Cerebellar nuclear complex (tissue), 1 donor: Measurements from ENCODE around the gene KISS1R.
"Not testable (repeated sequence)": the region's sequence is repeated elsewhere in the genome, so short reads cannot be mapped to it uniquely, and the experiment has no call there.

Source experiments
- DNase-seq, 2 experiments: peaks; one replicate each; lab custom pipeline; 2025; lab: John Stamatoyannopoulos, UW

KISS1R gene

DNA sequence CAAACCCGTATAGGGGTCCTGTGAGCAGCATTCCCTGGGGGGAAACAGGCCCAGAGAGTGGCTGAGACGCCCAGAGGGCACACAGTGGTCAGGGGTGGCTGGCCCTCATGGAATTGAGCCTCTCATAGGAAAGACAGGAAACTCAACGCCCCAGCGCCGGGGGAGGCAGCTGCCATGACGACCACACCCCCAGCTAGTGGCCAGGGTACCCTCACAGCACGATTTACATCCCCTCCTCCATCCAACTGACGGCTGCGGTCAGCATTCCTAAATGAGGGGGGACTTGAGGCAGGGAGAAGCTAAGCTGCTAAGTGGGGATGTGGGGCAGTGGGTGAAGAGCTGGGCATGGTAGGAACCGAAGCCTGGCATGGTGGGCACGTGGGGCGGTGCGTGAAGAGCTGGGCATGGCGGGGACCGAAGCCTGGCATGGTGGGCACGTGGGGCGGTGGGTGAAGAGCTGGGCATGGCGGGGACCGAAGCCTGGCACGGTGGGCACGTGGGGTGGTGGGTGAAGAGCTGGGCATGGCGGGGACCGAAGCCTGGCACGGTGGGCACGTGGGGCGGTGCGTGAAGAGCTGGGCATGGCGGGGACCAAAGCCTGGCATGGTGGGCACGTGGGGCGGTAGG is 34.1 kb upstream of the KISS1R start:
- DNase-seq: no peak

GRCh38 chr19:883661-884211 is 33.4 kb upstream of the KISS1R start:
- DNase-seq: peak in 1 of 2 experiments; percentile 5

GRCh38 chr19:884420-885211 is 32.5 kb upstream of the KISS1R start:
- no peak for DNase-seq

DNA sequence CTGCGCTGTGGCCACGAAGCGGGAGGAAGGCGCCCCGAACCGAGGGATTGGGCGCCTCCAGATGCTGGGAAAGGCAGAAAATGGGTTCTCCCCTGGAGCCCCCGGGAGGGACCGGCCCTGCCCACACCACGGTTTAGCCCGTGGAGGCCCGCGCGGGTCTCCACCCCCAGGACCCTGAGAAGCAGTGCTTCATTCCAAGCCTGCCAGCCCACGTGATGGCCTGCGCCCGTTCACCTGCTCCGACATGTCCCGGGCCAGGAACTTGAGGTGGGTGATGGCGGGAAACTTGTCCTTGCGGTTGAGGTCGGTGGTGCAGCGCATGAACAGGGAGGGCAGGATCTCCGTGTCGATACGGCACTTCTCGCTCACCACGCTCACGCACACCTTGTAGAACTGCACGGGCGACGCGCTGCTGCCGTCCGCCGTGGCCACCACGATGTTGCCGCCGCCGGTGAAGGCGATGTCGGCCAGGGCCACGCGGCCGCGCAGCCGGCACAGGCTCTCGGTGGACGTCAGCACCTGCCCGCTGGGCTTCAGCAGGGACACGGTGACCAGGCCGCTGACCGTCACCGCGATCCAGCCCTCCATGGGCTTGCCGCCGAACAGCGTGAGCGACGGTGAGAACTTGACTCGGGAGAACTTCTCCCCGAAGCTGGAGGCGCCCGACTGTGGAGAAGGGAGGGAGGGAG is 31.5 kb upstream of the KISS1R start:
- no peak for DNase-seq

DNA sequence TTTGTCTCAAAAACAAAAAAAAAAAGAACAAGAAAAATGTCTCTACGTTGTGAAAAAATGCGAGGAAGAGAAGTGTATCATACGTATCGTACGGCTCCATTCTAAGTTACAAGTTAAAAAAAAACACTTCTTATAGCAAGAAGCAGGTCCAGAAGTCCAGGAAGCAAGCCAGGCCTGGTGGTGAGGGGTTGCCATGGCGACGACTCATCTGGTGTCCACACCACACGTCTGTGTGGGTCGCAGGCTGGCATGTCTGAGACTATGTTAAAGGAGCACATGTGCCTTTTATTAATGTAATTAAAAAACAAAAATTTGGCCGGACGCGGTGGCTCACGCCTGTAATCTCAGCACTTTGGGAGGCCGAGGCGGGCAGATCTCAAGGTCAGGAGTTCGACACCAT is 30.1 kb upstream of the KISS1R start:
- DNase-seq: no peak

- no peak for DNase-seq
These were observed 29.5 kb upstream of the KISS1R start for GRCh38 chr19:887599-887998.

GRCh38 chr19:888581-889385 is 28.4 kb upstream of the KISS1R start:
- DNase-seq: no peak

DNA sequence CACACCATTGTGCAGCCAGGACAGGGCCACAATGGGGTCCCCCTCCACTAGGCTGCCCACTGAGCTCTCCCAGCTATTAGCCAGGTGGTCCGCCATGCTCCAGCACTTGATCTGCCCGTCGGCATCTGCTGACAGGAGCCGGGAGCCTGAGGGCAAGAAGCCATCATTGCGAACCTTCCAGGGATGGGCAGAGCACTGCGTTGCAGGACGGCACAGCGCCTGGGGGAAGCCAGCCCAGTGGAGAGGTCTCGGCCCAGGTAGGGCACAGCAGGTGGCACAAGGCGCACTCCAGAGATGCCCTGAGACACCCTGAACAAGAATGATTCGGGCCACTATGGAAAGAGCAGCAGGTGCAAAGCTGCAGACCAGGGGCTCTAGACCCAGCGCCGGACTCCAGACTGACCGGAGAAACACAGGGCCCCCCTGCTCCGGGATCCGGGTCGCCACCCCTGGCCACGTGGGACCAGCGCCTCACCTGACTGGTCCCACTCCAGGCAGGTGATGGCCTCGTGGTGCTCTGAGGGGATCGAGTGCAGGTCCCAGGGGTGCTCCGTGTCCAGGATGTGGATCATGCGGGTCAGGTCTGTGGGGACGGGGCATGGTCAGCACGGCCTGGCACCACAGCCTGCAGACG is 27.4 kb upstream of the KISS1R start:
- DNase-seq: no peak

- DNase-seq: no peak
These were observed 26.3 kb upstream of the KISS1R start for GRCh38 chr19:890831-891230.

DNA sequence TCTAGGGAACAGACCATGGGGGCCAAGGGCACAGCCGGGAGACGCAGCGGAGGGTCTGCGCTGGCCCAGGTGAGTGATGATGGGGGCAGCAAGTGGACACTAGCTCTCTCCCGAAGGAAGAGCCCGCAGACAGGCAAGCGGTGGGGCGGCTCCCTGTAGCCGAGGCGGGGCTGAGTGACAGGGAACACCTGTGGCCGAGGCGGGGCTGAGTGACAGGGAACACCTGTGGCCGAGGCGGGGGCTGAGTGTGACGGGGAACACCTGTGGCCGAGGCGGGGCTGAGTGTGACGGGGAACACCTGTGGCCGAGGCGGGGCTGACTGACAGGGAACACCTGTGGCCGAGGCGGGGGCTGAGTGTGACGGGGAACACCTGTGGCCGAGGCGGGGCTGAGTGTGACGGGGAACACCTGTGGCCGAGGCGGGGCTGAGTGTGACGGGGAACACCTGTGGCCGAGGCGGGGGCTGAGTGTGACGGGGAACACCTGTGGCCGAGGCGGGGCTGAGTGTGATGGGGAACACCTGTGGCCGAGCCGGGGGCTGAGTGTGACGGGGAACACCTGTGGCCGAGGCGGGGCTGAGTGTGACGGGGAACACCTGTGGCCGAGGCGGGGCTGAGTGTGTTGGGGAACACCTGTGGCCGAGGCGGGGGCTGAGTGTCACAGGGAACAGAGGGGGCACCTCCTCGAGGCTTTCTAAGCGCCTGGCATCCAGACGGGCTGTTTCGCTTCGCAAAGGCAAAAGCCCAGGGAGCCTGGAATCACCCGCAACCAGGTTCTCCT is 25.5 kb upstream of the KISS1R start:
- DNase-seq: not testable (repeated sequence)

- DNase-seq: no peak
These were observed 24.8 kb upstream of the KISS1R start for GRCh38 chr19:892243-892893.

DNA sequence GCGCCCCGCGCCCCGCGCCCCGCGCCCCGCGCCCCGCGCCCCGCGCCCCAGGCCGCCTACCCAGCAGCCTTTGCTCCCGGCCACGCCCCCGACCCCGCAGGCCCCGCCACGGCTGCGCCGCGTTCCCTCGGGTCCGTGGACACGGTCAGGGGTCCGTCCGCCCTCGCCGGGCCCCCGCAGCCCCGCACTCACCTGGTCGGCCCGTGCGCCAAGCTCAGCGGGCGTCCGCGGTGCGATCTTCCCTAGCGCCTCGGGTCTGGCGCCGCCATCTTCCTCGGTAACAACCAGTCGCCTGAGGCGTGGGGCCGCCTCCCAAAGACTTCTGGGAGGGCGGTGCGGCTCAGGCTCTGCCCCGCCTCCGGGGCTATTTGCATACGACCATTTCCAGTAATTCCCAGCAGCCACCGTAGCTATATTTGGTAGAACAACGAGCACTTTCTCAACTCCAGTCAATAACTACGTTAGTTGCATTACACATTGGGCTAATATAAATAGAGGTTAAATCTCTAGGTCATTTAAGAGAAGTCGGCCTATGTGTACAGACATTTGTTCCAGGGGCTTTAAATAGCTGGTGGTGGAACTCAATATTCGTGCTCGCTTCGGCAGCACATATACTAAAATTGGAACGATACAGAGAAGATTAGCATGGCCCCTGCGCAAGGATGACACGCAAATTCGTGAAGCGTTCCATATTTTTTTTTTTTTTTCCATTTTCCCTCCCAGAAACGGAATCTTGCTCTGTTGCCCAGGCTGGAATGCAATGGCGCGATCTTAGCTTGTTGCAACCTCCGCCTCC is 24.0 kb upstream of the KISS1R start, which contains the start of the genes MED16 and RNU6-9:
TSS of gene MED16 (minus strand) at position 294 of the 796 bp plus-strand sequence. CDS start 2,056 bp downstream, outside the sequence.
TSS of gene RNU6-9 (plus strand) at position 591 of the 796 bp plus-strand sequence.
- peak; percentile 75 to 77 for DNase-seq

- DNase-seq: no peak
These were observed 20.7 kb upstream of the KISS1R start for GRCh38 chr19:896434-896833.

DNA sequence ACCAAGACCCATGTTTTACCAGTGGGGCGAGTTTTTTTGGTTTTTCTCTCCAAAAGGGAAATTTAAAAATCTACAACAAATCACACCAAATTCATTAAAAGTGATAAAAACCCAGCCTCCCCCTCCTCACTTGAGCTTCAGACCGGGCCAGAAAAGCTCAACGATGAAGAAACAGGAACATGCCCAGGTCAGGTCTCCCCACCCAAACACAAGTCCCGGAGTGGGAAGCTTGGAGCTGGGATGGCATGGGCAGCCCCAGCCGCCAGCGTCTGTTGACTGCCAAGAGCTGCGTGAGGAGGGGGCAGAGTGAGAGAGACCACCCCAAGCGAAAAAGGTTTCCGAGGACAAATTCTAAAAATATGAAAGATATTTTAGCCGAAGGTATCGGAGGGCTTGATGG is 20.1 kb upstream of the KISS1R start:
- DNase-seq: no peak

- no peak for DNase-seq
These were observed 19.6 kb upstream of the KISS1R start for GRCh38 chr19:897442-898039.

DNA sequence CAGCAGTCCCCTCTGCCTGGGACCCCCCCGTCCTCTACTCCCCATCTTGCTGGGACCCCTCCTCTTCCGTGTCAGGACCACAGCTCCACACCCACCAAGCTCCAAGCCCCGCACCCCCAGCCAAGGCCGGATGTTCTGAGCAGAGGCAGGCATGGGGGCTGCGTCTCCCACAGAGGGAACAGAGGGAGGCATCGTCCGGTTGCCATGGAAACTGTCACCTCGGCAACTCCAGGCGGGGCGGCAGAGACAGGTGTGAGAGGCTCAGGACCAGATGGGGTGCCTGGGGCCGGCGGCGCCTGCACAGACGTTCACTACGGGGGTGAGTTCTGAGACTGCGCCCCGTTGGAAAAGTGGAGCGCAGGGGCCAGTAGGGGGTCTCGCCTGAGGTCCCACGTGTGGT is 18.5 kb upstream of the KISS1R start:
- peak in 1 of 2 experiments; percentile 43 for DNase-seq

DNA sequence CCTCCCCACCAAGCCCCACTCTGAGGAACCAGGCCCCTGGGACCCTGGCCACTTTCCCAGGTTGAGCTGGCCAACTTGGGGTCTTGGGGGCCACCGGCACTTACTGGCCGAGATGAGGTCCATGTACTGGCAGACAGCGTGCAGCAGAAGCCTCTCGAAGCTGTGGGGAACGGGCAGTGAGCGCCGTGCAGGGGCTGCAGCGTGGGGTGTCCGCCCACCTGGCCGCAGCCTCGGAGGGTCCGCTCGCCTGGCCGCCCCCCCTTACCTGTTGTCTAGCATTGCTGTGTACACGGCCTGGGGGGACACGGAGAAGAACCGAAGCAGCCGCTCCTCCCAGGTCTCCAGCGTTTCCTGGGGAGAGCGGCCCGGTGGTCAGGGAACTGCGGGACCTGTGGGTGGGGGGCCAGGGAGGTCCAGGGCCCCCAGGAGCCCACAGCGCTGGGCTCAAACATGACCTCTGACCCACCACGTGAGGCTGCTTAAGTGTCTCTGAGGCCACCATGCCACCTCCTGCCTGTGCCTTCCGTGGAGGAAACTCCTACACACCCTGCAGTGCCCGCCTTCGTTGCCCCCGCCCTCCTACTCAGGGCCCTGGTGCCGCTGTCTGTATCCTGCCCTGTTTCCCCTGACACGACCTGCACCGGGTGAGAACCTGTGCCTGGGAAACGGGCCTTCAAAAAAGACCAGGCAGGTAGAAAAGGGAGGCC is 17.6 kb upstream of the KISS1R start:
- no peak for DNase-seq

DNA sequence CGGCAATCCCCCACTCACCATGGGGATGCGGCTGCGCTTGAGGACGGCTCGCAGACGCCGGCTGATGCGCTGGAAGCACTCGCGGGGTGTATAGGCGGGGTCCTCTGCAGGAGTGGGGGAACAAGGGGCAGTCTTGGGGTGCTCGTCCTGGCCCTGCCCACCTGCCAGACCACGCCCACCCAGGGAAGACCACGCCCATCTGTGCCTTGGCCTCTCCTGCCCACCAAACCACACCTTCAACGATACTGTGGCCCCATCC is 17.2 kb upstream of the KISS1R start:
- no peak for DNase-seq
